ENCODE data around the gene KIF1A. TPM values are rescaled to one million over a fixed set of nuclear protein-coding genes. Genes with fewer than 3 reads are reported as not detected.

The KIF1A gene
- total RNA-seq, 1 experiment from 2014 or later: not detected

DNA sequence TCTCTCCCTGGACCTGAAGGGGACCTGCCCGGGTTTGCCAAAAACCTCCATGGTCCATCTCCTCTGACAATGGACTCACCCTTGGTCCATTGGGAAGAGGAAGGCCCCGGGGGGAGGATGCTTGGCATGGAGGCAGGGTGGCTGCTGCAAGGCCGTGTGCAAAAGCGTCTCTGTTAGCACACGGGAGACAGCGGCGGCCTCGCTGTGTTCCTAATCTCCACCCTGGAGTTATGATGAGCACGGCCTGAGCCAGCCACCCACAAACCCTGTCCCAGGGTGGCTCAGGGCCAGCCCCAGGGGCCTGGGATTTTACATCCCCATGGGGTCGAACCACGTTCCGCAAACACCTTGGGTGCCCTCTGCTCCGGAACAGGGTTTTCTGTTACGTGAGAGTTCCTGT is 92.6 kb downstream of the KIF1A start:
- Histone ChIP-seq H3K9me3 (ENCODE audit: low read length) (no peaks in the 10 kb centered on the region), H3K4me1 (ENCODE audit: insufficient read depth, low read length) (no peaks in the 10 kb centered on the region), H3K27ac (ENCODE audit: low read length) (no peak overlapping the region), H3K4me2 (ENCODE audit: low read length) (no peak overlapping the region), H3F3A (ENCODE audit: low read length, unreplicated experiment) (no peaks in the 10 kb centered on the region), H4K20me1 (ENCODE audit: low read length) (no peaks in the 10 kb centered on the region), H3K79me2 (ENCODE audit: low read length) (no peaks in the 10 kb centered on the region), H3K4me3 (ENCODE audit: low read length) (no peak overlapping the region), H2AFZ (ENCODE audit: low read length) (no peak overlapping the region), H3K9me2 (replicated peaks; ENCODE audit: low read length) (no peaks in the 10 kb centered on the region), H3K27me3 (ENCODE audit: low read length) (no peaks in the 10 kb centered on the region), H3K9ac (ENCODE audit: low read length) (no peak overlapping the region), H3K36me3 (ENCODE audit: low read depth, low read length) (no peaks in the 10 kb centered on the region)
- no peak for TF ChIP-seq EZH2 (IDR thresholded peaks at IDR 0.05; ENCODE audit: low read length, unreplicated experiment)
- TF ChIP-seq, protein P1, sequence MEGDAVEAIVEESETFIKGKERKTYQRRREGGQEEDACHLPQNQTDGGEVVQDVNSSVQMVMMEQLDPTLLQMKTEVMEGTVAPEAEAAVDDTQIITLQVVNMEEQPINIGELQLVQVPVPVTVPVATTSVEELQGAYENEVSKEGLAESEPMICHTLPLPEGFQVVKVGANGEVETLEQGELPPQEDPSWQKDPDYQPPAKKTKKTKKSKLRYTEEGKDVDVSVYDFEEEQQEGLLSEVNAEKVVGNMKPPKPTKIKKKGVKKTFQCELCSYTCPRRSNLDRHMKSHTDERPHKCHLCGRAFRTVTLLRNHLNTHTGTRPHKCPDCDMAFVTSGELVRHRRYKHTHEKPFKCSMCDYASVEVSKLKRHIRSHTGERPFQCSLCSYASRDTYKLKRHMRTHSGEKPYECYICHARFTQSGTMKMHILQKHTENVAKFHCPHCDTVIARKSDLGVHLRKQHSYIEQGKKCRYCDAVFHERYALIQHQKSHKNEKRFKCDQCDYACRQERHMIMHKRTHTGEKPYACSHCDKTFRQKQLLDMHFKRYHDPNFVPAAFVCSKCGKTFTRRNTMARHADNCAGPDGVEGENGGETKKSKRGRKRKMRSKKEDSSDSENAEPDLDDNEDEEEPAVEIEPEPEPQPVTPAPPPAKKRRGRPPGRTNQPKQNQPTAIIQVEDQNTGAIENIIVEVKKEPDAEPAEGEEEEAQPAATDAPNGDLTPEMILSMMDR (conservative IDR thresholded peaks at IDR 0.05; ENCODE audit: low read depth, low read length): no peak
- TF ChIP-seq EZH2phosphoT487 (IDR thresholded peaks at IDR 0.05; ENCODE audit: borderline replicate concordance, low read length): no peak
- DNase-seq (no peak), ATAC-seq (no peak)
- POLR2A ChIA-PET (ENCODE audit: unreplicated experiment): no interaction called here
- CTCF ChIA-PET: no interaction called here
- intact Hi-C loops (cut with micrococcal nuclease): no loop called here
- no TSS peak for BruUV-seq (replicated peaks)

DNA sequence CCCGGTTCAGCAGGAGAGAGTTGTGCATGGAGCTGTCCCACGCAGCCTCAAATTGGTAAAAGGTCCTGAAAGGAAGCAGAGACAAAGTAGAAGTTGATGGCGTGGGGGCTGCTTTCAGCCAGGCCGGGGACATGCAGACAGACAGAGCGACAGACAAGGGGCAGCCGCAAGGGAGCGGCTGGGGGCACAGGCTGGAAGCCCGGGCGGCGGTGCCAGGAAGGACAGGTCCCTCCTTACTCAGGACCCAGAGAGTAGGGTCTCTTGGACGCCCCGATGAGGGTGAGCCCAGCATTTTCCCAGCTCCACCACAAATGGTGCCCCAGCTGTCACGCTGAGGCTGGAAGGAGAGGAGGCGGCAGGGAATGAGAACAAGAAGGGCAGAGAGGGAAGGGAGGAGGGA is 93.1 kb downstream of the KIF1A start:
- Histone ChIP-seq H3K36me3 (ENCODE audit: low read depth, low read length) (no peaks in the 10 kb centered on the region), H3K9me3 (ENCODE audit: low read length) (no peaks in the 10 kb centered on the region), H3K27ac (ENCODE audit: low read length) (no peak overlapping the region), H3K79me2 (ENCODE audit: low read length) (no peaks in the 10 kb centered on the region), H3K27me3 (ENCODE audit: low read length) (no peaks in the 10 kb centered on the region), H4K20me1 (ENCODE audit: low read length) (no peaks in the 10 kb centered on the region), H3K4me2 (ENCODE audit: low read length) (no peak overlapping the region), H3K4me3 (ENCODE audit: low read length) (no peak overlapping the region), H3K9ac (ENCODE audit: low read length) (no peak overlapping the region), H3K4me1 (ENCODE audit: insufficient read depth, low read length) (no peaks in the 10 kb centered on the region), H3K9me2 (replicated peaks; ENCODE audit: low read length) (no peaks in the 10 kb centered on the region), H2AFZ (ENCODE audit: low read length) (no peak overlapping the region), H3F3A (ENCODE audit: low read length, unreplicated experiment) (no peaks in the 10 kb centered on the region)
- DNase-seq: no peak
- ATAC-seq: no peak
- ChIA-PET CTCF (no interaction called here), POLR2A (ENCODE audit: unreplicated experiment) (no interaction called here)
- no TSS peak for BruUV-seq (replicated peaks)
- TF ChIP-seq EZH2phosphoT487 (IDR thresholded peaks at IDR 0.05; ENCODE audit: borderline replicate concordance, low read length): no peak
- TF ChIP-seq EZH2 (IDR thresholded peaks at IDR 0.05; ENCODE audit: low read length, unreplicated experiment): no peak
- TF ChIP-seq, protein P1 (conservative IDR thresholded peaks at IDR 0.05; ENCODE audit: low read depth, low read length): no peak
- intact Hi-C loops (cut with micrococcal nuclease): no loop called here

DNA sequence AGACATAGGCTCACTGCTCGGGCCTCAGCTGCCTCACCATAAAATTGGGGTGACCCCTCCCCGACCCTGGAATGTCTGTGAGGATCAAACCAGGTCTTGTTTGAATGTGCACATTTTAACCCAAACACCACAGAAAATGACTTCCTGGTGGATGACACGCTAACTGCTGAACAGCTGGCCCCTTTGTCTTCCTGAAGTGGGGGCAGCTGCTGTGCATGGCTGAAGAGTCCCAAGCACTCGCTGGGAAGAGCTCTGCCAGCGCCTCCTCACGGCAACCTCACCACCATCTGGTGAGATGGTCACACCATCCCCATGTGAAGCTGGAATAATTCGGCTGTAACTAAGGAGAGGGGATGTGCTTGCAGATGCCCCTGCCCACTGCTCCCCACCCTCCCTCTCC is 94.3 kb downstream of the KIF1A start:
- no peak for DNase-seq
- Histone ChIP-seq H3K9ac (ENCODE audit: low read length) (no peak overlapping the region), H3K9me2 (replicated peaks; ENCODE audit: low read length) (no peaks in the 10 kb centered on the region), H3K4me2 (ENCODE audit: low read length) (no peak overlapping the region), H2AFZ (ENCODE audit: low read length) (no peak overlapping the region), H4K20me1 (ENCODE audit: low read length) (no peaks in the 10 kb centered on the region), H3K27ac (ENCODE audit: low read length) (no peak overlapping the region), H3K4me3 (ENCODE audit: low read length) (no peak overlapping the region), H3K36me3 (ENCODE audit: low read depth, low read length) (no peaks in the 10 kb centered on the region), H3F3A (ENCODE audit: low read length, unreplicated experiment) (no peaks in the 10 kb centered on the region), H3K79me2 (ENCODE audit: low read length) (no peaks in the 10 kb centered on the region), H3K4me1 (ENCODE audit: insufficient read depth, low read length) (no peaks in the 10 kb centered on the region), H3K27me3 (ENCODE audit: low read length) (peaks cover 3% of the 10 kb centered on the region; the same call in 1 of the 2 replicates), H3K9me3 (ENCODE audit: low read length) (no peaks in the 10 kb centered on the region)
- ATAC-seq: no peak
- TF ChIP-seq, protein P1 (conservative IDR thresholded peaks at IDR 0.05; ENCODE audit: low read depth, low read length): no peak
- no peak for TF ChIP-seq EZH2 (IDR thresholded peaks at IDR 0.05; ENCODE audit: low read length, unreplicated experiment)
- no peak for TF ChIP-seq EZH2phosphoT487 (IDR thresholded peaks at IDR 0.05; ENCODE audit: borderline replicate concordance, low read length)
- POLR2A ChIA-PET (ENCODE audit: unreplicated experiment): no interaction called here
- CTCF ChIA-PET: no interaction called here
- intact Hi-C loops (cut with micrococcal nuclease): no loop called here
- BruUV-seq (replicated peaks): no TSS peak
